Esophagus squamous epithelium (tissue), 5 donors: ENCODE data around the gene DLST. TPM values are rescaled to one million over a fixed set of nuclear protein-coding genes. Genes with fewer than 3 reads are reported as not detected.

Source experiments
- DNase-seq: peaks from one replicate; lab custom pipeline; 2025; lab: John Stamatoyannopoulos, UW
- H3K27ac ChIP-seq, 4 donors: fragments of 200-600 bp; sonication (generic); one replicate each; pipeline ENCODE4 v1.5.1; 2016 to 2019; ENCODE audit warnings: mild to moderate bottlenecking in 1 of 4
- H3K27me3 ChIP-seq, 4 donors: fragments of 200-600 bp; sonication (generic); 1 replicate in 3 of 4; 2 replicates in 1 of 4; pipeline versions ENCODE4 v1.5.1 to v1.6.0; 2017 to 2021; ENCODE audit warnings: antibody characterized with exemption in 1 of 4
- H3K36me3 ChIP-seq, 3 donors: fragments of 200-600 bp; sonication (generic); one replicate each; pipeline ENCODE4 v1.5.1; 2016 to 2019
- H3K4me1 ChIP-seq, 3 donors: fragments of 200-600 bp; sonication (generic); one replicate each; pipeline ENCODE4 v1.5.1; 2017 to 2019
- H3K4me3 ChIP-seq, 4 donors: fragments of 200-600 bp; sonication (generic); 1 replicate in 3 of 4; 2 replicates in 1 of 4; pipeline ENCODE4 v1.5.1; 2016 to 2019; ENCODE audit warnings: mild to moderate bottlenecking in 2 of 4, moderate library complexity in 1 of 4
- H3K9me3 ChIP-seq, 3 donors: fragments of 200-600 bp; sonication (generic); one replicate each; pipeline ENCODE4 v1.5.1; 2016 to 2019
- POLR2A ChIP-seq, 4 donors: fragments of 450-650 bp; IDR thresholded peaks; one replicate each; pipeline ENCODE4 v1.6.1; 2017; ENCODE audit warnings: antibody characterized with exemption in 4 of 4, mild to moderate bottlenecking in 4 of 4, moderate library complexity in 3 of 4
- WGBS, 2 donors: methylation state at CpG; one replicate each; pipeline ENCODE4 v1.1.5; 2018; 5-methylcytosine and 5-hydroxymethylcytosine counted together
- intact Hi-C: fragments of 100-400 bp; cut with DNase I; formaldehyde crosslinking; loops from one replicate; pipeline ENCODE4 v1.15.0; 2022
- total RNA-seq, 4 donors: library from RNA; depleted of rRNA; stranded (reverse); fragments of >200 nt; gene quantifications; one replicate each; pipeline ENCODE4 v1.1.0, GENCODE V29; 2016
- TF ChIP-seq, protein P1 (sequence below), 6 experiments: fragments of 450-650 bp in 4 of 6; fragments of 200-600 bp in 2 of 6; sonication (generic) in 2 of 6; IDR thresholded peaks; one replicate each; pipeline ENCODE4 v1.5.1; 2016 to 2019; ENCODE audit warnings: antibody characterized with exemption in 6 of 6, mild to moderate bottlenecking in 4 of 6, moderate library complexity in 4 of 6
- donor health status: DM: yes; HTN: yes; CAD: no.

DLST gene
- total RNA-seq, 4 donors from 2014 or later: 54.9 to 87.0 (median 69.0) TPM

- Histone ChIP-seq H3K27ac (peak overlapping the region in 3 of 4 donors; percentile 10 to 57 (median 45)), H3K36me3 (no peaks in the 10 kb centered on the region), H3K4me1 (peaks cover 0 to 32% (median 17%) of the 10 kb centered on the region in 3 donors), H3K4me3 (no peak overlapping the region), H3K27me3 (no peaks in the 10 kb centered on the region), H3K9me3 (no peaks in the 10 kb centered on the region)
- TF ChIP-seq POLR2A (IDR thresholded peaks at IDR 0.05): no peak
- TF ChIP-seq, protein P1, sequence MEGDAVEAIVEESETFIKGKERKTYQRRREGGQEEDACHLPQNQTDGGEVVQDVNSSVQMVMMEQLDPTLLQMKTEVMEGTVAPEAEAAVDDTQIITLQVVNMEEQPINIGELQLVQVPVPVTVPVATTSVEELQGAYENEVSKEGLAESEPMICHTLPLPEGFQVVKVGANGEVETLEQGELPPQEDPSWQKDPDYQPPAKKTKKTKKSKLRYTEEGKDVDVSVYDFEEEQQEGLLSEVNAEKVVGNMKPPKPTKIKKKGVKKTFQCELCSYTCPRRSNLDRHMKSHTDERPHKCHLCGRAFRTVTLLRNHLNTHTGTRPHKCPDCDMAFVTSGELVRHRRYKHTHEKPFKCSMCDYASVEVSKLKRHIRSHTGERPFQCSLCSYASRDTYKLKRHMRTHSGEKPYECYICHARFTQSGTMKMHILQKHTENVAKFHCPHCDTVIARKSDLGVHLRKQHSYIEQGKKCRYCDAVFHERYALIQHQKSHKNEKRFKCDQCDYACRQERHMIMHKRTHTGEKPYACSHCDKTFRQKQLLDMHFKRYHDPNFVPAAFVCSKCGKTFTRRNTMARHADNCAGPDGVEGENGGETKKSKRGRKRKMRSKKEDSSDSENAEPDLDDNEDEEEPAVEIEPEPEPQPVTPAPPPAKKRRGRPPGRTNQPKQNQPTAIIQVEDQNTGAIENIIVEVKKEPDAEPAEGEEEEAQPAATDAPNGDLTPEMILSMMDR (IDR thresholded peaks at IDR 0.05): no peak
- intact Hi-C loops: no loop called here
- no peak for DNase-seq
- 40 to 48% methylated on average over 4 of the region's 4 CpGs for WGBS, 2 donors
Measured at GRCh38 chr14:74853581-74853980, 28.1 kb upstream of the DLST start.

DNA sequence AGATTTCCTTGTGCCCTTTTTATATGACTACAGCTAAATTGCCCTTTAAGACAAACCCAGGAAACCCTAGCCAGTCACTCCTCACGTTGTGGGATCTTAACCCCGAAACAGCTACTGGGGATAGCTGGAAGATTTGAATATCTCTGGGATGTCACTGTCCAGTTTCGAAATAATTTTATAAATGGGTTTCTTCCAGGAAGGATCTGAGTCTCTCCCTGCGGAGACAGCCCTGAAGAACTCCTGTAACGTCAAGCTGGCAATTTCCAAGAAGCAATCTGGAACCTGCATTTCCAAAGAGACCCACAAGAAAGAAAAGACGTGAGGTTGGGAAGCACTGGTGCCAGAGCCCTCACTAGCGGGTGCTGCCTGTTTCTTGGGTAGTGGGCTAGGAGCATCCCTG lies 26.7 kb upstream of the DLST start:
- no peak for TF ChIP-seq POLR2A (IDR thresholded peaks at IDR 0.05)
- TF ChIP-seq, protein P1 (IDR thresholded peaks at IDR 0.05): no peak
- DNase-seq: no peak
- intact Hi-C loops: no loop called here
- H3K27ac ChIP-seq: peak overlapping the region in 1 of 4 donors; percentile 3
- H3K36me3 ChIP-seq: no peaks in the 10 kb centered on the region
- no peaks in the 10 kb centered on the region for H3K27me3 ChIP-seq
- WGBS, 2 donors: 61 to 76% methylated on average over 7 of the region's 7 CpGs
- H3K4me1 ChIP-seq: peaks cover 0 to 32% (median 17%) of the 10 kb centered on the region in 3 donors
- H3K9me3 ChIP-seq: no peaks in the 10 kb centered on the region
- no peak overlapping the region for H3K4me3 ChIP-seq

DNA sequence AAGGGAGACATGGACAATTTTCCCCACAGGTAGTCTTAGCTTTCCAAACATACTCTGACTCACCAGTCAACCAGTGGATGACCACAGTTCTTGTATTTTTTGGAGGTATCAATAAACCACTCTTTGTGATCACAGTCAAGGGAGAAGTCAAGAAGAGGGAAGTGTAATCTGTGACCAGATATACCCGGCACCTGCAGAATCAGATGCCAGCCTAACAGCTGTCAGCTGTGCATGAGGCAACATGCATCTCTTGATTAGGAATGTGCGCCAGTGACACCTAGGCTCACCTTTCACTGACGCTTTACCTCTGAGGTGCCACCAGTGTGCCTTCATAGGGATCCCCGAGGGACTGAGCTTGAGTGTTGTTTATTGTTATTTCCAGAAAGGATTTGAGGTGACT lies 25.8 kb upstream of the DLST start:
- intact Hi-C loops: no loop called here

GRCh38 chr14:74856366-74856765 lies 25.4 kb upstream of the DLST start:
- no peaks in the 10 kb centered on the region for H3K36me3 ChIP-seq
- TF ChIP-seq, protein P1 (IDR thresholded peaks at IDR 0.05): no peak
- TF ChIP-seq POLR2A (IDR thresholded peaks at IDR 0.05): no peak
- H3K27ac ChIP-seq: no peak overlapping the region
- intact Hi-C loops: no loop called here
- no peaks in the 10 kb centered on the region for H3K9me3 ChIP-seq
- WGBS, 2 donors: 60 to 88% methylated on average over 1 of the region's 1 CpG
- no peaks in the 10 kb centered on the region for H3K27me3 ChIP-seq
- peaks cover 0 to 41% (median 17%) of the 10 kb centered on the region in 3 donors for H3K4me1 ChIP-seq
- H3K4me3 ChIP-seq: no peak overlapping the region
- no peak for DNase-seq

More for the DNA sequence above, 25.8 kb upstream of the DLST start:
- Histone ChIP-seq H3K36me3 (no peaks in the 10 kb centered on the region), H3K27me3 (no peaks in the 10 kb centered on the region), H3K9me3 (no peaks in the 10 kb centered on the region), H3K4me3 (no peak overlapping the region), H3K4me1 (peaks cover 0 to 39% (median 17%) of the 10 kb centered on the region in 3 donors), H3K27ac (no peak overlapping the region)
- 44 to 61% methylated on average over 2 to 4 of the region's 4 CpGs for WGBS, 2 donors
- no peak for DNase-seq
- TF ChIP-seq POLR2A (IDR thresholded peaks at IDR 0.05): no peak
- TF ChIP-seq, protein P1 (IDR thresholded peaks at IDR 0.05): no peak

GRCh38 chr14:74858022-74858421 lies 23.7 kb upstream of the DLST start:
- no peak overlapping the region for H3K4me3 ChIP-seq
- no peak for DNase-seq
- TF ChIP-seq, protein P1 (IDR thresholded peaks at IDR 0.05): no peak
- TF ChIP-seq POLR2A (IDR thresholded peaks at IDR 0.05): no peak
- H3K9me3 ChIP-seq: no peaks in the 10 kb centered on the region
- intact Hi-C loops: no loop called here
- no peak overlapping the region for H3K27ac ChIP-seq
- WGBS, 2 donors: 33 to 60% methylated on average over 1 of the region's 1 CpG
- no peaks in the 10 kb centered on the region for H3K36me3 ChIP-seq
- H3K4me1 ChIP-seq: peaks cover 0 to 33% (median 13%) of the 10 kb centered on the region in 3 donors
- H3K27me3 ChIP-seq: no peaks in the 10 kb centered on the region
